HCT116 (cell line): ENCODE data around the gene SSH2. TPM values are rescaled to one million over a fixed set of nuclear protein-coding genes. Genes with fewer than 3 reads are reported as not detected.

Experiments used
- ATAC-seq: fragments of 200-7000 bp; cut with Tn5 transposase; 2 replicates; pipeline ENCODE4 v1.9.1; 2020; ENCODE audit warnings: mild to moderate bottlenecking, moderate library complexity
- BruUV-seq: library from RNA; stranded (reverse); fragments of 400-500 nt; replicated peaks from 2 replicates; lab custom pipeline; 2021; lab: Mats Ljungman, UMichigan
- CTCF ChIA-PET: fragments of 300-600 bp; sonication (Branson Sonifier 250); formaldehyde crosslinking; loops from one replicate; lab custom pipeline; 2021; ENCODE audit warnings: antibody characterized with exemption; lab: Charles Lee
- POLR2A ChIA-PET: fragments of 300-600, 350-600 bp; sonication (Branson Sonifier 250); formaldehyde crosslinking; loops from one replicate; lab custom pipeline; 2021; ENCODE audit warnings: antibody characterized with exemption; lab: Charles Lee
- RAD21 ChIA-PET, 2 experiments: fragments of 300-600 bp; sonication (Branson Sonifier 250); formaldehyde crosslinking; loops; one replicate each; lab custom pipeline; 2023; ENCODE audit warnings: low total read pairs in 2 of 2; ENCODE audit not compliant: uncharacterized antibody in 2 of 2, unreplicated experiment in 2 of 2, low non-redundant PET in 1 of 2; lab: Charles Lee
- DNase-seq: peaks from one replicate; pipeline ENCODE4 v3.0.0-alpha.2; 2010; ENCODE audit warnings: low read depth, low spot score
- H2AFZ ChIP-seq: fragments of 200-600 bp; shearing (Covaris generic), sonication (generic); 2 replicates; pipeline ENCODE4 v1.6.1; 2017; ENCODE audit warnings: low read depth, mixed run types, mixed read lengths, antibody characterized with exemption, low read length; ENCODE audit not compliant: poor library complexity, severe bottlenecking
- H3K27ac ChIP-seq: 2 replicates; pipeline ENCODE4 v1.5.1; 2012; ENCODE audit warnings: low read depth, low read length
- H3K27me3 ChIP-seq: fragments of 200-600 bp; sonication (generic); 2 replicates; pipeline ENCODE4 v1.6.1; 2016; ENCODE audit warnings: mixed run types, low read length, mixed read lengths; ENCODE audit not compliant: insufficient read depth
- H3K36me3 ChIP-seq, 2 experiments: fragments of 200-500 bp in 1 of 2; fragments of 200-600 bp in 1 of 2; sonication (Bioruptor generic) in 1 of 2; sonication (generic) in 1 of 2; 2 replicates each; pipeline versions ENCODE4 v1.5.1 to v1.6.1; 2014 to 2016; ENCODE audit warnings: low read length in 2 of 2, inconsistent platforms in 1 of 2, mixed read lengths in 1 of 2, mixed run types in 1 of 2; ENCODE audit not compliant: insufficient read depth in 2 of 2, control insufficient read depth in 1 of 2
- H3K4me1 ChIP-seq, 2 experiments: fragments of 200-600 bp in 1 of 2; sonication (generic) in 1 of 2; 2 replicates each; pipeline versions ENCODE4 v1.5.1 to v1.6.1; 2012 to 2017; ENCODE audit warnings: low read length in 2 of 2, inconsistent platforms in 1 of 2, mild to moderate bottlenecking in 1 of 2, mixed read lengths in 1 of 2, mixed run types in 1 of 2, moderate library complexity in 1 of 2; ENCODE audit not compliant: insufficient read depth in 2 of 2, control insufficient read depth in 1 of 2
- H3K4me2 ChIP-seq: fragments of 200-600 bp; sonication (generic); 2 replicates; pipeline ENCODE4 v1.6.1; 2017; ENCODE audit warnings: mixed run types, low read length, mixed read lengths
- H3K4me3 ChIP-seq, 2 experiments: fragments of 200-600 bp in 1 of 2; sonication (generic) in 1 of 2; replicated peaks in 1 of 2; 2 replicates each; pipeline ENCODE4 v1.5.1; 2011 to 2016; ENCODE audit warnings: low read length in 2 of 2, control low read depth in 1 of 2, low read depth in 1 of 2, mild to moderate bottlenecking in 1 of 2, mixed read lengths in 1 of 2, mixed run types in 1 of 2
- H3K79me2 ChIP-seq: fragments of 200-600 bp; sonication (generic); 2 replicates; pipeline ENCODE4 v1.6.1; 2017; ENCODE audit warnings: mild to moderate bottlenecking, mixed run types, low read length, moderate library complexity, mixed read lengths; ENCODE audit not compliant: insufficient read depth
- H3K9ac ChIP-seq: fragments of 200-600 bp; sonication (generic); 2 replicates; pipeline ENCODE4 v1.6.1; 2016; ENCODE audit warnings: low read length, mixed read lengths
- H3K9me2 ChIP-seq: fragments of 200-600 bp; sonication (generic), shearing (Covaris generic); 2 replicates; pipeline ENCODE4 v1.6.1; 2017; ENCODE audit warnings: mixed run types, mild to moderate bottlenecking, moderate library complexity; ENCODE audit not compliant: insufficient read depth
- H3K9me3 ChIP-seq, 2 experiments: fragments of 200-500 bp in 1 of 2; fragments of 200-600 bp in 1 of 2; sonication (Bioruptor generic) in 1 of 2; sonication (generic) in 1 of 2; 2 replicates each; pipeline ENCODE4 v1.6.1; 2014 to 2017; ENCODE audit warnings: low read length in 2 of 2, mixed read lengths in 2 of 2, inconsistent platforms in 1 of 2, low read depth in 1 of 2, mild to moderate bottlenecking in 1 of 2, mixed run types in 1 of 2, moderate library complexity in 1 of 2; ENCODE audit not compliant: control insufficient read depth in 1 of 2, insufficient read depth in 1 of 2
- H4K20me1 ChIP-seq: fragments of 200-600 bp; sonication (generic), shearing (Covaris generic); 2 replicates; pipeline ENCODE4 v1.6.1; 2017; ENCODE audit warnings: mixed run types, mild to moderate bottlenecking, moderate library complexity; ENCODE audit not compliant: insufficient read depth
- ATF3 ChIP-seq: IDR thresholded peaks from 2 replicates; pipeline ENCODE4 v1.6.1; 2012
- CEBPB ChIP-seq: IDR thresholded peaks from 2 replicates; pipeline ENCODE4 v1.6.1; 2012; ENCODE audit warnings: low read depth
- FOSL1 ChIP-seq: IDR thresholded peaks from 2 replicates; pipeline ENCODE4 v1.6.1; 2012; ENCODE audit warnings: low read depth
- JUND ChIP-seq: IDR thresholded peaks from 2 replicates; pipeline ENCODE4 v1.6.1; 2012
- POLR2A ChIP-seq: IDR thresholded peaks from 2 replicates; pipeline ENCODE4 v1.7.0; 2011; ENCODE audit warnings: borderline replicate concordance; ENCODE audit not compliant: insufficient read depth, insufficient read length; ENCODE audit errors: extremely low read depth
- RAD21 ChIP-seq: IDR thresholded peaks from 2 replicates; pipeline ENCODE4 v1.6.1; 2012; ENCODE audit warnings: low read depth, mild to moderate bottlenecking
- REST ChIP-seq: IDR thresholded peaks from 2 replicates; pipeline ENCODE4 v1.6.1; 2012; ENCODE audit warnings: low read depth
- SIN3A ChIP-seq: IDR thresholded peaks from 2 replicates; pipeline ENCODE4 v1.6.1; 2012; ENCODE audit warnings: low read depth
- YY1 ChIP-seq: IDR thresholded peaks from 2 replicates; pipeline ENCODE4 v1.6.1; 2011; ENCODE audit warnings: low read length, low read depth, moderate library complexity, mild to moderate bottlenecking; ENCODE audit not compliant: insufficient replicate concordance; ENCODE audit errors: extremely low read depth
- ZFX ChIP-seq: fragments of 450-650 bp; IDR thresholded peaks from 2 replicates; pipeline ENCODE4 v1.6.1; 2017
- intact Hi-C: fragments of 100-400 bp; cut with micrococcal nuclease; formaldehyde crosslinking; loops from 2 replicates; pipeline ENCODE4 v1.10.0; 2022
- total RNA-seq: library from RNA; stranded (reverse); gene quantifications from one replicate; pipeline ENCODE4 v1.2.1, GENCODE V29; 2021; ENCODE audit not compliant: unreplicated experiment

The SSH2 gene
- total RNA-seq, 1 experiment from 2014 or later: 17.0 TPM

- no peaks in the 10 kb centered on the region for H3K4me1 ChIP-seq
- H3K4me2 ChIP-seq: no peak overlapping the region
- H3K36me3 ChIP-seq: no peaks in the 10 kb centered on the region
- intact Hi-C loops: no loop called here
- H2AFZ ChIP-seq: no peak overlapping the region
- no peaks in the 10 kb centered on the region for H3K27me3 ChIP-seq
- no peak for TF ChIP-seq YY1
- TF ChIP-seq ZFX: no peak
- no peak for TF ChIP-seq JUND
- no peak for TF ChIP-seq CEBPB
- TF ChIP-seq RAD21: no peak
- no peak for TF ChIP-seq SIN3A
- TF ChIP-seq FOSL1: no peak
- no peak for TF ChIP-seq POLR2A
- TF ChIP-seq REST: no peak
- no peak for TF ChIP-seq ATF3
- no peak overlapping the region for H3K4me3 ChIP-seq
- ChIA-PET RAD21 (no interaction called here), CTCF (interaction anchor here (4.3 kb wide), 1 partner anchor 9 kb away, joined by 28 read pairs; no protein-coding TSS in a partner anchor), POLR2A (no interaction called here)
- no TSS peak for BruUV-seq
- no peaks in the 10 kb centered on the region for H3K9me2 ChIP-seq
- H3K9ac ChIP-seq: no peak overlapping the region
- H4K20me1 ChIP-seq: no peaks in the 10 kb centered on the region
- no peaks in the 10 kb centered on the region for H3K9me3 ChIP-seq
- DNase-seq (no peak), ATAC-seq (no peak)
- H3K79me2 ChIP-seq: peaks cover 4% of the 10 kb centered on the region; the same call in 1 of the 2 replicates
- H3K27ac ChIP-seq: no peak overlapping the region
These were observed 321.0 kb downstream of the SSH2 start for GRCh38 chr17:29608986-29609385.
